ENCODE measurements around the gene ABCC6.

GRCh38 chr16:16102738-16103137 is 120.6 kb downstream of the ABCC6 start:
- TF ChIP-seq REST (IDR thresholded peaks at IDR 0.05; ENCODE audit: low read depth, low read length): no peak
- TF ChIP-seq POLR2AphosphoS5 (IDR thresholded peaks at IDR 0.05; ENCODE audit: low read depth, low read length): no peak
- TF ChIP-seq, protein P1, sequence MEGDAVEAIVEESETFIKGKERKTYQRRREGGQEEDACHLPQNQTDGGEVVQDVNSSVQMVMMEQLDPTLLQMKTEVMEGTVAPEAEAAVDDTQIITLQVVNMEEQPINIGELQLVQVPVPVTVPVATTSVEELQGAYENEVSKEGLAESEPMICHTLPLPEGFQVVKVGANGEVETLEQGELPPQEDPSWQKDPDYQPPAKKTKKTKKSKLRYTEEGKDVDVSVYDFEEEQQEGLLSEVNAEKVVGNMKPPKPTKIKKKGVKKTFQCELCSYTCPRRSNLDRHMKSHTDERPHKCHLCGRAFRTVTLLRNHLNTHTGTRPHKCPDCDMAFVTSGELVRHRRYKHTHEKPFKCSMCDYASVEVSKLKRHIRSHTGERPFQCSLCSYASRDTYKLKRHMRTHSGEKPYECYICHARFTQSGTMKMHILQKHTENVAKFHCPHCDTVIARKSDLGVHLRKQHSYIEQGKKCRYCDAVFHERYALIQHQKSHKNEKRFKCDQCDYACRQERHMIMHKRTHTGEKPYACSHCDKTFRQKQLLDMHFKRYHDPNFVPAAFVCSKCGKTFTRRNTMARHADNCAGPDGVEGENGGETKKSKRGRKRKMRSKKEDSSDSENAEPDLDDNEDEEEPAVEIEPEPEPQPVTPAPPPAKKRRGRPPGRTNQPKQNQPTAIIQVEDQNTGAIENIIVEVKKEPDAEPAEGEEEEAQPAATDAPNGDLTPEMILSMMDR (IDR thresholded peaks at IDR 0.05): no peak
- no peak for TF ChIP-seq EZH2phosphoT487 (IDR thresholded peaks at IDR 0.05; ENCODE audit: borderline replicate concordance, low read depth)
- TF ChIP-seq MAX (IDR thresholded peaks at IDR 0.05; ENCODE audit: low read depth): no peak
- TF ChIP-seq RXRA (IDR thresholded peaks at IDR 0.05; ENCODE audit: borderline replicate concordance, low read depth): no peak
- TF ChIP-seq SIN3A (IDR thresholded peaks at IDR 0.05; ENCODE audit: borderline replicate concordance, low read depth, low read length): no peak
- no peak for TF ChIP-seq YY1 (IDR thresholded peaks at IDR 0.05; ENCODE audit: low read depth)
- TF ChIP-seq USF2 (IDR thresholded peaks at IDR 0.05; ENCODE audit: borderline replicate concordance, low read depth, low read length): no peak
- TF ChIP-seq CHD2 (IDR thresholded peaks at IDR 0.05; ENCODE audit: low read length, partially characterized antibody): no peak

Measured in SK-N-SH (cell line).